Measurements from ENCODE around the gene VIL1. TPM values are rescaled to one million over a fixed set of nuclear protein-coding genes. Genes with fewer than 3 reads are reported as not detected.

Gene VIL1
- total and polyA plus RNA-seq, 2 of the 13 experiments (the other 11 are each of a cell fraction or from before 2014, with no cell fraction given): 287 to 301 TPM

- 0 out of 2 replicates have a peak, but pooled peaks have one; percentile 22 for TF ChIP-seq ZIK1 (CRISPR knock-in tag; IDR thresholded peaks at IDR 0.05; ENCODE audit: borderline replicate concordance, low read depth)
- TF ChIP-seq NR3C1 (CRISPR knock-in tag; IDR thresholded peaks at IDR 0.05): no peak
- TF ChIP-seq CHD2 (IDR thresholded peaks at IDR 0.05; ENCODE audit: low read depth, low read length): no peak
- TF ChIP-seq ZNF18 (CRISPR knock-in tag; IDR thresholded peaks at IDR 0.05; ENCODE audit: insufficient replicate concordance): peak; percentile 63
- TF ChIP-seq ZBTB40 (IDR thresholded peaks at IDR 0.05): no peak
- TF ChIP-seq ZBTB40 (CRISPR knock-in tag; IDR thresholded peaks at IDR 0.05): peak; percentile 57; the same call in 1 of the 2 replicates
- TF ChIP-seq FOXA1 (IDR thresholded peaks at IDR 0.05): no peak
- no peak for TF ChIP-seq FOXA1 (CRISPR knock-in tag; IDR thresholded peaks at IDR 0.05)
- peak; percentile 90; the same call in 1 of the 2 replicates for TF ChIP-seq ZNF550 (CRISPR knock-in tag; IDR thresholded peaks at IDR 0.05; ENCODE audit: borderline replicate concordance)
- TF ChIP-seq ZNF607 (CRISPR knock-in tag; IDR thresholded peaks at IDR 0.05; ENCODE audit: borderline replicate concordance): peak; percentile 52; the same call in 1 of the 2 replicates
- no peak for TF ChIP-seq ATAD3A (CRISPR knock-in tag; IDR thresholded peaks at IDR 0.05)
- TF ChIP-seq GMEB2 (CRISPR knock-in tag; IDR thresholded peaks at IDR 0.05; ENCODE audit: low read depth): no peak
- TF ChIP-seq CBX2 (IDR thresholded peaks at IDR 0.05; ENCODE audit: low read depth, low read length): no peak
- TF ChIP-seq CBX2 (CRISPR knock-in tag; IDR thresholded peaks at IDR 0.05; ENCODE audit: low read depth): no peak
- peak; percentile 72 for TF ChIP-seq ZNF350 (CRISPR knock-in tag; IDR thresholded peaks at IDR 0.05; ENCODE audit: borderline replicate concordance, low read depth)
Observed at GRCh38 chr2:218386505-218387368, 32.2 kb upstream of the VIL1 start (continued).

Data from HepG2 (cell line).